Measurements from ENCODE around the gene SLC39A3.

The SLC39A3 gene

DNA sequence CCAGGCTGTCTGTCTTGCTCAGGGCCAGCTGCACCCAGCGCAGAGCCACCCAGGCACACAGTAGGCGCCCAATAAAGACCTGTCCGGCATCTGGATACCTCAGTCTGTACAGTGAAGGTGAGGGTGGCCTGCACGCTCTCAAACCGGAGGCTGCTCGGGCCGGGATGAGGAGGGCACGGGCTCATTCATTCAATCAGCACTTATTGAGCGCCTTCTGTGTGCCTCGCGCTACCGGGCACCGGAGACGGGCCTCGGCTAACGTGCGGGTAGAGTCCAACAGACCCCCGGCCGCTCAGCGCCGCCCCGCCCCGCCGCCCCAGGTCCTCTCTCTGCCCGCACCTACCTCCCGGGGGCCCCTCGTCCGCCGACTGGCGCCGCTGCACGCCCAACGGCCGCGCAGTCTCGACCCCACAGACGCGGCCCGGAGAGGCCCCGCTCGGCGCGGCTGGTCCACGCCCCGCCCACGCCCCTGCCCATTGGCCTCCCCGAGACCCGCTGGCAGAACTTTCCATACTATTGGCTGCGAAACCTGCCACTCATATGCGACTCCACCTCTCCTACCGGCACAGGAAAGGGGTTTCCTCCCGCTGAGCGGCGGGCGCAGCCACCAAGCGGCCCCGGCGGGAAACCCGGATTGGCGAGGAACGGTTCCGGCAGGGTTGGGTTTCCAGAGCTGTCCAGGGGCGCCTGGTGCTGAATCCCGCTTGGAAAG is at the start of gene SLC39A3:
Gene SLC39A3 (minus strand): TSS at position 416 of the 712 bp plus-strand sequence. CDS start 2,760 bp downstream, outside the sequence.
- peak; percentile 94 for DNase-seq

- no peak for DNase-seq
These were observed 48.4 kb upstream of the SLC39A3 start for GRCh38 chr19:2788237-2788636.

- no peak for DNase-seq
These were observed 47.3 kb upstream of the SLC39A3 start for GRCh38 chr19:2787115-2787514.

DNA sequence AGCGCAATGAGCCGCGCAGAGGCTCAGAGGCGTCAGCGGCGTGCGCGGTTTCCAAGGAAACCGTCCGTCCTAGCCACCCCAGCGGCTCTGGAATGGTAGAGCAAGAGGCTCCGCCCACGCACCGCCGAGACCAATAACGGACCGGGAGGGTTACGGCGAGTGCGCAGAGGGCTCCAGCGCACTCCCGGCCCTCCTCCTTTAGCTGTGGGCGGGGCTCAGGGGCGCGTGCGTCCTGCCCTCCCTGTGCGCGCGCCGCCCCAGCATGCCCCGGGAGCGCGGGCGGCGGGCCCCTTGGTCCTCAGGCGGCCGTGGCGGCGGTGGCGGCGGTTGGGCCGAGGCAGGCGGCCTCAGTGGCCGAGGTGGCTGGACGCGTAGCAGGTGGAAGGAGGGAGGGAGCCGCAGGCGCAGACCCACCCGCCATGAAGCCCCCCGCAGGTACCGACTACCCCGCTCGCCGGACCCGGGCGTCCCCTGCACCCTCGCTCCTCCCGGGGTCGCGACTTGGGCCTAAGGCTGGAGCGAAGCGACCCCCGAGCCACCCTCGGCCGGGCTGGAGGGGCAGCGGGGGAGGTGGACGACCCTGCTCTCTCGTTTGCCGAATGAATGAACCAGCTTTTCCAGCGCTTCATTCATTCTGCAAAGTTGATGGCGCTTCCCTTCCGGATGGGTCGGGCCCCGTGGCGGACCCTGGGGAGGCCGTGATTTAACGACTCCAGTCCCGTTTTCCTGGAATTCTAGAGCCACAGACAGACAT is 45.6 kb upstream of the SLC39A3 start, which contains the start of gene THOP1:
Gene THOP1 (plus strand): TSS at position 260 of the 754 bp plus-strand sequence. CDS start 160 bp downstream, at position 420.
- DNase-seq: peak; percentile 99

GRCh38 chr19:2783781-2784145 is 43.9 kb upstream of the SLC39A3 start:
- DNase-seq: no peak

- peak; percentile 98 for DNase-seq
These were observed 43.3 kb upstream of the SLC39A3 start, which contains the start of gene SGTA for GRCh38 chr19:2782936-2783780. SGTA (minus strand) TSS chr19:2783273; CDS start chr19:2769068, 14,205 bp downstream.

DNA sequence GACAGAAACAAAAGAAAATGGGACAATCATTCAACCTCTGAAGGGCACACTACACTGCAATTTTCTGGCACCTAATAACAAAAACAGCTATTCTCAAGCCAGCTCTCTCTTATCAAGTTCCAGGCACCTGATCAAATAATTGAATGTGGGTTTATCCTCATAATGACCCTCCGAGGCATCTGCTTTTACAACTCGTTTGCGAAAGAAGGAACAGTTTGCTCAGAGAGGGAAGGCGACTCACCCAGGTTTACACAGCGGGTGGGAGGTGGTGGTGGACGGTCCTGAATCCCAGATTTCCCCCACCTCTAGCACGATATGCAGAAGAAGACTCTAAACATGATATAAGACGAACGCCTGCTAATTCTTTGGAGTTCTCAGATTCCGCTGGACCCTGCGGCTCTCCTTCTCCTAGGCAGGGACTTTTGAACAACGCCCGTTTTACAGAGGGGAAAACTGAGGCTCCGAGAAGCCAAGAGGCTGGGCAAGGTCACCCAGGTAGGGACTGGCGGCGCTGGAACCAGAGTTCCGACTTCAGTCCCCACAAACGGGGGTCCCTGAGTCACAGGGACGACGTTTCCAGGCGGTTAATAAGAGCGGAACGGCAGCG is 42.6 kb upstream of the SLC39A3 start:
- no peak for DNase-seq

DNA sequence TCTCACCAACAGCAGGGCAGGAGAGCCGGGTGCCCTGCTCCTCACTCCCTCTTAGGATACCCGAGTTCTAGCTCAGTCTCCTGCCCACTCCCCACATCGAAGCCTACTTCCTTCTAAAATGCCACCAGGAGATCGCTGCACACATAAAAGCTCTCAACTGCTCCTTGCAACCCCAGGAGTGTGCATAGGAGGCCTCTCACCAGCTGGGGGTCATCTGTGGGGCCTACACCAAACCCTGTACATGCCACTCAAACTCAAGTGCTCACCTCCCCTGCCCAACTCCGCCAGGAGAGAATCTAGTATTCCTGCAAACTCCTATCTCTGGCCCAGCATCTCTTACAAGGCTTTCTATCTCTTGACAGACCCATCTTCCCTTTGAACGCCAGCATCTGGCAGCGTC is 40.5 kb upstream of the SLC39A3 start:
- DNase-seq: no peak

DNA sequence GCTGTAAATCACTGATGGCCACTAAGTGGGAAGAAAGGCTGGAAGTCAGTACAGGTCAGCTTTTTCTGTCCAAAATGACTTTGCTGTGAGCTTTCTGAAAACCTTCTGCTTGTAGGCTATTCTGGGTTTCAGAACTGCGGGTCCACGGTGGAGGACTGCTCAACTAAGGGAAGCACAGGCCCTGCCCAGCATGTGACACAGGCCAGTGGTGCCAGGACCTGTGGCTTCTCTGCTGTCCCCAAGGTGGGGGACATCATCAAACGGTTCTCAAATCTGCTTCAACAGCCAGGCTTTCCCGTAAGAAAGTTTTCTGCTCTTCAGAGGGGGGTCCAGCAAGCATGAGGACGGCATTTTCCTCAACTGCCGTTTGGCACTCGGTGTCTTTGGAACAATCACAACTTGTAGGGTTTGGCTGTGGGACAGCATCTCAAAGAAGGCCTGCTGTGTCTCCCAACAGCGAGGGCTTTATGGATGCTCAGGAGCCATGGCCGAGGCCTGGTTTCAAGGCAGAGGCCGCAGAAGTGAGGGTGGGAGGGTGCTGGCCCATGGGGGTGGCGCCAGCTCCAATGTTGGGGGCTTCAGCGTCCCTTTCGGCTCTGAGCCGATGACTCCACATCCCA is 39.4 kb upstream of the SLC39A3 start:
- no peak for DNase-seq

- no peak for DNase-seq
These were observed 38.3 kb upstream of the SLC39A3 start for GRCh38 chr19:2777952-2778683.

DNA sequence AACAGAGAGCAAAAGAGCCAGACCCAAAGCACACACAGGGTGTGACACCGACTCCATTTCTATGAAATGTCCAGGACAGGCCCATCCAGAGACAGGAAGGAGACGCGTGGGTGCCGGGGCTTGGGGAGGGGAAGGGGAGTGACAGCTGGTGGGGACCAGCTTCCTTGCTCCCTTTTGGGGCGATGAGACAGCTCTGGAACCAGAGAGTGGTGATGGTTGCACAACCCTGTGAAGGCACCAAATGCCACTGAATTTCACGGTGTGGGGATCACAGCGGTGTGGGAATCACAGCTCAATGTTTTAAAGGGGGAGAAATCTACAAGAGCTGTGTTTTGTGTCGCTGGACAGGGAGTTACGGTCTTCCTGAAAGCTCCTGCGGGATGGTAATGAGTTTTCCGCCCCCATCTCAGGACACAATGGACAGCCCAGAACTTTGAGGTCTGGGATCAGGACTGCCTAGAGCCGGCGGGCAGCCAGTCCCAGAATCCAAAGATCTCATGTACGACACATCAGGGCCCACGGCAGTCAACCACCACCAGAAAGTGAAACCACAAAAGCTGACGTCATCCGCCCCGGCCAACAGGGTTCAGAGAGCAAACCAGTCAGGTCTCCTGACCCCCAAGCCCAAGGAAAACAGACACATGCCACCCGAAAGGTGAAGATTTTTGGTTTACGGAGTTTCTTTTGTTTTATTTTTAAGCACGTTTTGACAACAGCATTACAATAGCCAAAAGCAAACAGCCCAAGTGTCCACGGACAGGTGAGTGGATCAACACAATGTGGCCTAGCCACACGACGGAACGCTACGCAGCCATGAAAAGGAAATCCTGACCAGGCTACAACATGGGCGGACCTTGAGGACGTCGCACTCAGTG is 36.0 kb upstream of the SLC39A3 start:
- DNase-seq: no peak

DNA sequence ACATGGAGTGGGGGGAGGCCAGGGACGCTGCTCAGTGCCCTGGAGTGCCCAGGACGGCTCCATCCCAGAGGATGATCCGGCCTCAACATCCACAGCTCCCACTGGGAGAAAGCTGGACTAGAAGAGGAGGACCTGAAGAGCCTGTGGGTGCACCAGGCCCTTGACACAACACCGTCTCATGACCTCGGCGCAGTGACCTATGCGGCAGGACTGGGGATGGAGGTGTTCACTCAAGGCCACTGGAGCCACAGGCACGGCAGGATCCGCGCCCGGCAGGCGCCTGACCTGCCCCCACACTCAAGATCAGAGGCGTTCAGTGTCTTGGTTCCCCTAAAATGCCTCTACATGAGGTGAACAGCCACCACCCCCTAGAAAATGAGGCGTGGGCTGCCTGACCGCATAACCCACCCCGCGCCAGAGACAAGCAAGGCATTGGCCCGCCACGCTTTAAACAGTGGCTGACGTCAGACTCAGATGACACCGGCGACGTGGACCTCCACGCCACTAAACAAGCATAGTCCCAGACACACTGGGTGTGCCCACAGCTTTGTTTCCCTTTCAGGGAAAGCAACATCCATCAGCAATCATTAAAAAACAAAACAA is 35.2 kb upstream of the SLC39A3 start:
- DNase-seq: no peak

DNA sequence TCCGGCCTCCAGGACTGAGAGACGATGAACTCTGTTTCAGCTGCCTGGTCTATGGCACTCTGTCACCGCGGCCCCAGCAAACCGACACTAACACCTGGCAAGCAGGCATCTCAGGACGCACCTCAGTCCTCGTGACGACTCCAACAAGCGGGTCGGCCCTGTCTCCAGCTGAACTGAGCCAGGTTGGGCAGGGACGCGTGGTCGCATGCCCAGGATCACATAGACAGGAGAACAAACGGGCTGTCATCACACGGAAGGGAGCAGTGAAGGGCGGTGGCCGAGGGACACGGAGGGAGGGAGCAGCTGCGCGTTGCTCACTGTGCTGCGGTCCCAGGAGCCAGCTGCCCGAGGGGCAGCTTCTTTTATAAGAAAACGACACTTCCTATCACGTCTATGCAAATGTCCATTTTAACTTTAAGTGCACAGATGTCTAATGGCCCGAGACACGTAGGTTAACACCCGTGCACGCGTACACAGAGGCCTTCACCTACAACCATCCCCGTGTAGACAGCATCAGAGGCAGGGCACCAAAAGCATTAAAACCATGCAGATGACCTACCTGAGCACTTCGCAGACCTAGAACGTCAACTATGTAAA is 34.4 kb upstream of the SLC39A3 start:
- DNase-seq: no peak

DNA sequence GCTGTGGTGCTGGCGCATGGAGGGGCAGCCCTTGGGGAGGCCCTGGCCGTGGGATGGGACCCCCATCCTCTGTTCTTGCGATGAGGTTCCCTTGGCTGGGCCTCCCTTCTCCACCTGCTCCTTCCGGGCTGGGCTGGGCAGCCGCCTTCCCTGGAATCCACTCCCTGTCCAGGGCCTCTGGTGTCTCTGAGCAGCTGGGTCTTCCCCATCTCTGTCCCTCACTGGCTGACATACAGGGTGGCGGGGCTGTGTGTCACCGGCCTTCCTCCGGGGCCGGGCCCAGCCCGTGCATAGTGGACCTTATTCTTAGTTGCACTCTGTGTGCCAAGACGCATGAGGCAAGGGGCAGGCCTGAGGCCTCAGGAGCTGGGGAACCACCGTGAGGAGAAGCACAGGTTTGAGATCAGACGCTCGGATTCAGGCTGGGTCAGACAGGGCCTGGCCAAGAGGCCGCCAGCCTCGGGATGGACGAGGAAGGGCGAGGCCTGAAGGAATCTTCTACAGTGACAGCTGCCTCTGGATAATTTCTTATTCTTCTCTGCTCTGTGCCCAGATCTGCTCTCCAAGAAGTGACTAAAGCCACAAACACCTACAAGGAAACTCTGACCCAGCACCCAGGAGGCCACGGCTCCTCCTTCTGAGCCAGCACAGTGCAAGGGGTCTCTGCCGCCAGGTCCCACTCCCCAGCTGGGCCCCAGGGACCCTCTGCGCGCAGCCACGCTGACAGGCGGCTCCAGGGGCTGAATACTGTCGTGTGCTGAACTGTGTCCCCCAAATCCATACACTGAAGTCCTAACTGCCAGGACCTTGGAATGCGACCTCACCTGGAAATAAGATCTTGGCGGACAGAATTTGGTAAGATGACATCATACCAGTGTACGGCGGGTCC is 32.2 kb upstream of the SLC39A3 start:
- DNase-seq: no peak

- DNase-seq: no peak
These were observed 30.5 kb upstream of the SLC39A3 start for GRCh38 chr19:2770055-2771013.

GRCh38 chr19:2769218-2769617 is 29.4 kb upstream of the SLC39A3 start:
- no peak for DNase-seq

GRCh38 chr19:2768365-2769132 is 28.7 kb upstream of the SLC39A3 start:
- DNase-seq: no peak
